Astrocyte of the cerebellum (primary cell): Measurements from ENCODE around the gene SLC6A13.

Experiments
- DNase-seq: peaks from one replicate; pipeline ENCODE4 v3.0.0-alpha.2; 2011; ENCODE audit warnings: low read depth
- H3K4me3 ChIP-seq: 2 replicates; pipeline ENCODE4 v1.5.1; 2011; ENCODE audit warnings: mild to moderate bottlenecking, low read depth, low read length, moderate library complexity
- CTCF ChIP-seq: IDR thresholded peaks from 2 replicates; pipeline ENCODE4 v1.5.1; 2012; ENCODE audit warnings: low read length, low read depth, moderate library complexity, mild to moderate bottlenecking; ENCODE audit errors: missing control alignments
- in situ Hi-C: cut with HindIII; loops from 2 replicates; pipeline ENCODE4 v1.10.0; 2017; ENCODE audit warnings: low sequenced_read_pairs

Gene SLC6A13

DNA sequence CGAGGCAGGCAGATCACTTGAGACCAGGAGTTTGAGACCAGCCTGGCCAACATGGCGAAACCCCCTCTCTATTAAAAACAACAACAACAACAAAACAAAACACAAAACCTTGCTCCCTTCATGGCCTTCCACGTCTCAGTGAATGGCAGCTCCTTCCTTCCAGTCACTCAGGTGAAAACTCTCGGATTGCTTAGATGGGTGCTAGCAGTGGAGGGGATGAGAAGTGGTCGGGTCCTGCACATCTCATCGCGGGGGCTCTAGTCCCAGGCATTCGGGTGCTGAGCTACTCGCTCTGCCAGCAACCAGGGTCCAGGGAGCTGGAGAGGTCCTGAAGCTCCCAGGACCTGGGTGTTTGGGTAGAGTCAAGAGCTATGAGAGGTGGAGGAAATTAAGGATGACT is 7.7 kb downstream of the SLC6A13 start:
- H3K4me3 ChIP-seq = no peak overlapping the region
- no peak for DNase-seq
- in situ Hi-C loops = no loop called here
- no peak for TF ChIP-seq CTCF

DNA sequence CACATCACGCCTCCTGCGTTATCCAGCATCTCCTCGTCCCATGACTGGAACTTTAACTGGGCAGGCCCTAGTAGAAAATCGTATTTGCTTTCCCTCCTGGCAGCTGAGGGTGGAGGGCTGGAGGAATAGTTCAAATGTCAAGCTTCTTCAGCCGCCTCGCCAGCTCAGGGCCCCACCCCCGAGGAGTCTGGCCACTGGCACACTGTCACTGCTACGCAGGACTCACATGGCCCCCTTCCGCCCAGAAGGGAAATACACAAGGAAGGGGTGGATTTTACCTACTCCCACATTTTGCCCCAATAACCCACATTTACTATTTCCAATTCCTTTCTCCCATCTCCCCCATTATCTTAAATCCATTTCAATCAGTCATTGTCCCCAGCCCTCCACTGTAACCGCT is 8.6 kb downstream of the SLC6A13 start:
- no peak for DNase-seq
- H3K4me3 ChIP-seq = no peak overlapping the region
- in situ Hi-C loops = no loop called here
- no peak for TF ChIP-seq CTCF

- in situ Hi-C loops = no loop called here
- DNase-seq = no peak
- no peak for TF ChIP-seq CTCF
- no peak overlapping the region for H3K4me3 ChIP-seq
Observed at GRCh38 chr12:253116-253831, 9.4 kb downstream of the SLC6A13 start.

DNA sequence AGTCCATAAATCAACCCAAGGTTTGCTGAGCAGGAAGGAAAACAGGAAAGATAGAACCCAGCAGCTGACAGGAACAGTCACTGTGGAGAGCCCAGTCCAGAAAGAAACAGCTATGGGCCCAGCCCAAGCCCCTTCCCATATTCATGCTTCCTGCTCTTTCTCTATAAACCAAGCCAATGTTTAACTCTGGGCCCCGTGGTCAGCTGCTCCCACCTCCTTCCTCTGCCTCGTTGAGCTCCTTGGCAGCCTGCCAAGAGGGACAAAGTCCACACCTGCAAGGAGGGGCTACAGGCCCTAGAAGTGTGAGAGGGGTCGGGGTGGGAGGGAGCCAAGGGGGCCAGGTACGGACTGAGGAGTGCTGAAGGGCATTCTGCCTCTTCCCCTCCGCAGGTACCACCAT is 10.0 kb downstream of the SLC6A13 start:
- no peak for DNase-seq
- H3K4me3 ChIP-seq = no peak overlapping the region
- in situ Hi-C loops = no loop called here
- TF ChIP-seq CTCF = no peak

DNA sequence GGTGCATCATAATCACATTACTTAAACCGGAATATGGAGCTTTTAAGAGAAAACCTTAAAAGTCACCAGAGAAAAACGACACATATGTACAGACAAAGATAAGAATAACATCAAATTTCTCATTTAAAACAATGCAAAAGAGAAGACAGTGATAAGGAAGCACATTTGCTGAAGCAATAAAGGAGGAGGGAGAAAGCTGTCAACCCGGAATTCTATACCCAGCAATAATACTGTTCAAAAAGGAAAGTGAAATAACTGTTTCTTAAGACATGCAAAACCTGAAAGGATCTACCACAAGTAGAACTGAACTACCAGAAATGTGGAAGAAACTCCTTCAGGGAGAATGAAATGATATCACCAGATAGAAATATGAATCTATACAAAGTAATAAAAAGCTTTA is 15.4 kb downstream of the SLC6A13 start:
- no peak for TF ChIP-seq CTCF
- no peak overlapping the region for H3K4me3 ChIP-seq
- no peak for DNase-seq
- in situ Hi-C loops = no loop called here

- no peak overlapping the region for H3K4me3 ChIP-seq
- no peak for TF ChIP-seq CTCF
- no peak for DNase-seq
- in situ Hi-C loops = no loop called here
Observed at GRCh38 chr12:243381-243780, 19.3 kb downstream of the SLC6A13 start.
